Osteoblast (primary cell): Measurements from ENCODE around the gene DUOXA2. TPM values are rescaled to one million over a fixed set of nuclear protein-coding genes. Genes with fewer than 3 reads are reported as not detected.

ENCODE experiments used
- DNase-seq: peaks from one replicate; pipeline ENCODE4 v3.0.0; 2011; ENCODE audit warnings: low spot score, mixed read lengths; ENCODE audit not compliant: insufficient read length; ENCODE audit errors: missing footprints
- H2AFZ ChIP-seq: 2 replicates; pipeline ENCODE4 v1.6.0; 2011; ENCODE audit warnings: mild to moderate bottlenecking, low read length
- H3K27ac ChIP-seq: 2 replicates; pipeline ENCODE4 v1.5.1; 2011; ENCODE audit warnings: mild to moderate bottlenecking, low read depth, low read length, moderate library complexity
- H3K27me3 ChIP-seq: 2 replicates; pipeline ENCODE4 v1.6.0; 2012; ENCODE audit warnings: mild to moderate bottlenecking, control low read depth, inconsistent platforms, low read length, moderate library complexity; ENCODE audit not compliant: insufficient read depth
- H3K36me3 ChIP-seq: 2 replicates; pipeline ENCODE4 v1.5.1; 2011; ENCODE audit warnings: mild to moderate bottlenecking, low read length, control low read depth, moderate library complexity; ENCODE audit not compliant: insufficient read depth
- H3K4me1 ChIP-seq: 2 replicates; pipeline ENCODE4 v1.5.1; 2011; ENCODE audit warnings: mild to moderate bottlenecking, low read length, control low read depth, moderate library complexity; ENCODE audit not compliant: insufficient read depth
- H3K4me2 ChIP-seq: 2 replicates; pipeline ENCODE4 v1.6.0; 2011; ENCODE audit warnings: mild to moderate bottlenecking, low read length; ENCODE audit not compliant: insufficient read depth
- H3K4me3 ChIP-seq: fragments of 200-600 bp; sonication (generic); 3 replicates; pipeline ENCODE4 v1.5.1; 2012; ENCODE audit warnings: mild to moderate bottlenecking, low read length, inconsistent platforms; ENCODE audit not compliant: insufficient read depth
- H3K79me2 ChIP-seq: 2 replicates; pipeline ENCODE4 v1.6.0; 2012; ENCODE audit warnings: mild to moderate bottlenecking, low read length, control low read depth, inconsistent platforms; ENCODE audit not compliant: insufficient read depth
- H3K9me3 ChIP-seq: 2 replicates; pipeline ENCODE4 v1.5.1; 2011; ENCODE audit warnings: low read depth, low read length, control low read depth
- H4K20me1 ChIP-seq: 2 replicates; pipeline ENCODE4 v1.6.0; 2012; ENCODE audit warnings: mild to moderate bottlenecking, low read length, control low read depth; ENCODE audit not compliant: insufficient read depth
- total RNA-seq: library from RNA; depleted of rRNA; stranded (reverse); fragments of >200 nt; gene quantifications from 2 replicates; pipeline ENCODE4 v1.2.3, GENCODE V29; 2012
- TF ChIP-seq, protein P1 (sequence below): IDR thresholded peaks from 2 replicates; pipeline ENCODE4 v1.5.1; 2011; ENCODE audit warnings: mild to moderate bottlenecking, low read depth, low read length, moderate library complexity; ENCODE audit errors: extremely low read depth

DUOXA2 gene
- total RNA-seq, 1 donor: not detected

DNA sequence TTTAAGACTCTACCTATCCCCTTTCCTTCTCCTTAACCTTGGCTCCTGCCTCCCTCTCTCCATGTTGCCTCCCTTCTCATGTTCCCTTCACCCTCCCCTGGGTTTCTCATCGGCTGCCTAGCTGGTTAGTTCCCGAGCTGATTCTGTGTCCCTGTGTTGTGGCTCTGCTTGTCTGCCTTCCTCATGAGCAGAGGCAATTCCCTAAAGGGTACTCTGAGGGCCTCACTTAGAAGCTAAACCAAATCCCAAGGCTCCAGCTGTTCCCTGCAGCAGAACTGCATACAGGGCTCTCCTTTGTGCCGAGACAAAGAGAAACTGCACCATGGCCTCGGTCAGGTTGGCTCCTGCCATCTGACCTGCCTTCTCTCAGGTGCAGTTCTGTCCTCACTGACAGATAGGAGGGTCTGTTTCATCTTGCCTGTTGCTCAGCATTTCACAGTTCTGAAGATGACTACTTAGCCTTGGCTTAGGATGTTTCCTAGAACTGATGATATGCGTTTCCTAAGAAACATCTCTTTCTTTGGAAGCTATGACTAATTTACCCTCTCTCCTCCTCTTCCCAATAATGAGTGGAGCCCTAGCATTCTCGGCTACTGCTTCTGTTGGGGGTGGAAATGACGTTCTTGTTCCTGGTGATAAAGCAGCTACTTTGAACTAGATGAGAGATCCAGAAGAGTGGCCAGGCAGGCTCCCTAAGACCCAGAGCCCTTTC lies 42.8 kb downstream of the DUOXA2 start:
- H4K20me1 ChIP-seq: no peaks in the 10 kb centered on the region
- H3K9me3 ChIP-seq: no peaks in the 10 kb centered on the region
- H3K36me3 ChIP-seq: no peaks in the 10 kb centered on the region
- peak; percentile 97 for DNase-seq
- H3K4me2 ChIP-seq: peak overlapping the region; percentile 58
- peak overlapping the region; percentile 6 for H3K4me3 ChIP-seq
- H3K27me3 ChIP-seq: no peaks in the 10 kb centered on the region
- H3K27ac ChIP-seq: peak overlapping the region; percentile 94
- TF ChIP-seq, protein P1, sequence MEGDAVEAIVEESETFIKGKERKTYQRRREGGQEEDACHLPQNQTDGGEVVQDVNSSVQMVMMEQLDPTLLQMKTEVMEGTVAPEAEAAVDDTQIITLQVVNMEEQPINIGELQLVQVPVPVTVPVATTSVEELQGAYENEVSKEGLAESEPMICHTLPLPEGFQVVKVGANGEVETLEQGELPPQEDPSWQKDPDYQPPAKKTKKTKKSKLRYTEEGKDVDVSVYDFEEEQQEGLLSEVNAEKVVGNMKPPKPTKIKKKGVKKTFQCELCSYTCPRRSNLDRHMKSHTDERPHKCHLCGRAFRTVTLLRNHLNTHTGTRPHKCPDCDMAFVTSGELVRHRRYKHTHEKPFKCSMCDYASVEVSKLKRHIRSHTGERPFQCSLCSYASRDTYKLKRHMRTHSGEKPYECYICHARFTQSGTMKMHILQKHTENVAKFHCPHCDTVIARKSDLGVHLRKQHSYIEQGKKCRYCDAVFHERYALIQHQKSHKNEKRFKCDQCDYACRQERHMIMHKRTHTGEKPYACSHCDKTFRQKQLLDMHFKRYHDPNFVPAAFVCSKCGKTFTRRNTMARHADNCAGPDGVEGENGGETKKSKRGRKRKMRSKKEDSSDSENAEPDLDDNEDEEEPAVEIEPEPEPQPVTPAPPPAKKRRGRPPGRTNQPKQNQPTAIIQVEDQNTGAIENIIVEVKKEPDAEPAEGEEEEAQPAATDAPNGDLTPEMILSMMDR: no peak
- peaks cover 20% of the 10 kb centered on the region for H3K4me1 ChIP-seq
- H2AFZ ChIP-seq: peak overlapping the region; percentile 27
- H3K79me2 ChIP-seq: no peaks in the 10 kb centered on the region

DNA sequence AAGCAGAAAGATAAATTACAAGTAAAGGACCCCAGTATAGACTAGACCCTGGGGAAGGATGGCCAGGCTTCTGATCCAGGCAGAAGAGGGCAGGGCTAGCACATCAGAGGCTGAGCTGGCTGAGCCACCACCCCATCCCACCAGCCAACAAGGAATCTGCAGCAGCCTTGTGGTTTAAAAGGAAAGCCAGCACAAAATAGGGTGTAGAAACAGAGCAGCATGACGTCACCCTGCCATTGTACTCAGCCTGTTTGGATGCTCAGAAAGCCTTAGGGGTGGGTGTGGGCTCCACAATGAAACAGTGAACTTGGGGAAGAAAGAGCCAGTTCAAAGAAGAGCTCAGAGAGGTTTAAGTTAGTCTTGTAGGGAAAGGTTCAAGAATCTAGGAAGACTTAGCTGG lies 43.8 kb downstream of the DUOXA2 start:
- Histone ChIP-seq H3K9me3 (no peaks in the 10 kb centered on the region), H3K27ac (peak overlapping the region; percentile 94), H3K27me3 (no peaks in the 10 kb centered on the region), H3K4me1 (peaks cover 27% of the 10 kb centered on the region), H3K4me3 (no peak overlapping the region), H2AFZ (peak overlapping the region; percentile 35), H4K20me1 (no peaks in the 10 kb centered on the region), H3K4me2 (peak overlapping the region; percentile 36), H3K36me3 (no peaks in the 10 kb centered on the region), H3K79me2 (peaks cover 2% of the 10 kb centered on the region)
- peak; percentile 97 for DNase-seq
- TF ChIP-seq, protein P1: no peak

DNA sequence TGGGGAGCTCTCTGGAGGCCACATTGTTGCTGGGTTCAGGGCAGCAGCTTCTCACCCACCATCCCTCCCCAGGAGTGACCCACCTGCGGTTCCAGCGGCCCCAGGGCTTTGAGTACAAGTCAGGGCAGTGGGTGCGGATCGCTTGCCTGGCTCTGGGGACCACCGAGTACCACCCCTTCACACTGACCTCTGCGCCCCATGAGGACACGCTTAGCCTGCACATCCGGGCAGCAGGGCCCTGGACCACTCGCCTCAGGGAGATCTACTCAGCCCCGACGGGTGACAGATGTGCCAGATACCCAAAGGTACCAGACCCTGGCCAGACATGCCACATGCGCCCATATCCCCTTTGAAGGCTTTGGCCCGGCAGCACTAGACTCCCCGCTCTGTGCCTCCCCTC lies 47.5 kb downstream of the DUOXA2 start:
- TF ChIP-seq, protein P1: no peak
- Histone ChIP-seq H2AFZ (no peak overlapping the region), H3K27me3 (no peaks in the 10 kb centered on the region), H3K4me1 (peaks cover 31% of the 10 kb centered on the region), H3K36me3 (no peaks in the 10 kb centered on the region), H3K9me3 (no peaks in the 10 kb centered on the region), H3K79me2 (peaks cover 2% of the 10 kb centered on the region), H4K20me1 (no peaks in the 10 kb centered on the region), H3K27ac (peak overlapping the region; percentile 74), H3K4me2 (no peak overlapping the region), H3K4me3 (no peak overlapping the region)
- no peak for DNase-seq

DNA sequence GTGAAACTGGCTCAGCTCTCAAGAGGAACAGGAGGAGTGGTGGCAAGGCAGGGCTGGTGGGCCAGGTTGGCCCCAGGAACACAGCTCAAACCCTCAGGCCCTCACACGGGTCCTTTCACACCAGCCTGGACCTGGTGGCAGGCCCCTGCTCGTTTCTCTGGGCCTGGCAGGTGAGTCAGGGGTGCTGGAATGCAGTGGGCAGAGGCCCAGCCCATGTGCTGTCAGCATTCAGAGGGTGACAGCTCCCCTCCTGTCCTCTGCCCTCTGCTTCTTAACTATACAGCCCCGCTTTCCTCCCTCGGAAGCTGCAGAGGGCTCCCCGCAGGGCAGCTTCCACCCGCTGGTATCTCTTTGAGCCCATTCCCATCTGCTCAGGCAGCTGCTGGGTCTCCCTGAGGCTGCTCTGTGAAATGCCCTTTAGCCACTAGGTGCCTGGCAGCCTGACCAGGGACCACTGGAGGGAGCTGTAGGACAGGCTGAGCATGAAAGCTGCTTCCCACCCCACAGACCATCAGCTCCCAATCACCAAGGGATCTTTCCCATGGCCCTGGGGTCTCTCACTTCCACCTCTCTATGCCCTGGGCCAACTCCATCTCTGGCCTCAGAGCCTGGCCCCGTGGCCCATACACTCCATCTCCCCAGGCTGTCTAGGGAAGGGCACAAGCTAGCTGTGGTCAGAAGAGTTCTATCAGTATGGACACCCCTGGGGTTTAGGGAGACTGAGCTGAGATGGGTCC lies 48.8 kb downstream of the DUOXA2 start:
- Histone ChIP-seq H3K36me3 (no peaks in the 10 kb centered on the region), H3K9me3 (no peaks in the 10 kb centered on the region), H3K27ac (peak overlapping the region; percentile 74), H3K79me2 (peaks cover 2% of the 10 kb centered on the region), H3K27me3 (no peaks in the 10 kb centered on the region), H3K4me2 (peak overlapping the region; percentile 53), H3K4me1 (peaks cover 18% of the 10 kb centered on the region), H2AFZ (peak overlapping the region; percentile 71), H3K4me3 (no peak overlapping the region), H4K20me1 (no peaks in the 10 kb centered on the region)
- peak; percentile 99 for DNase-seq
- TF ChIP-seq, protein P1: peak; percentile 99
